B cell (primary cell): ENCODE measurements around the gene PRKAG2. TPM values are rescaled to one million over a fixed set of nuclear protein-coding genes. Genes with fewer than 3 reads are reported as not detected.

Source experiments
- ATAC-seq: fragments of 200-7000 bp; cut with Tn5 transposase; one replicate; pipeline ENCODE4 v1.10.0; 2021; ENCODE audit warnings: low read depth, mild to moderate bottlenecking, moderate number of reproducible peaks, moderate library complexity
- CTCF ChIA-PET: fragments of 350-600 bp; sonication (Branson Sonifier 250); formaldehyde crosslinking; loops from one replicate; lab custom pipeline; 2021; ENCODE audit warnings: antibody characterized with exemption, inconsistent platforms; lab: Charles Lee
- POLR2A ChIA-PET: fragments of 350-600 bp; sonication (Branson Sonifier 250); formaldehyde crosslinking; loops from one replicate; lab custom pipeline; 2021; ENCODE audit warnings: antibody characterized with exemption; lab: Charles Lee
- DNase-seq: peaks from one replicate; pipeline ENCODE4 v3.0.0; 2013
- H2AFZ ChIP-seq: 2 replicates; pipeline ENCODE4 v1.6.1; 2012; ENCODE audit warnings: mild to moderate bottlenecking, low read depth, low read length; ENCODE audit not compliant: insufficient read depth, poor library complexity, severe bottlenecking
- H3K27ac ChIP-seq, 2 donors: 1 replicate in 1 of 2; 2 replicates in 1 of 2; pipeline ENCODE4 v1.5.1; 2012 to 2013; ENCODE audit warnings: low read length in 2 of 2, mild to moderate bottlenecking in 2 of 2, moderate library complexity in 1 of 2
- H3K27me3 ChIP-seq, 4 experiments: fragments of 200-600 bp in 1 of 4; sonication (generic) in 1 of 4; replicated peaks in 1 of 4; 1 replicate in 2 of 4; 2 replicates in 2 of 4; pipeline versions ENCODE4 v1.6.1 to v1.7.0; 2013 to 2016; ENCODE audit warnings: low read length in 3 of 4, mild to moderate bottlenecking in 2 of 4, mixed read lengths in 1 of 4, moderate library complexity in 1 of 4; ENCODE audit not compliant: insufficient read depth in 4 of 4, control insufficient read depth in 3 of 4; ENCODE audit errors: control extremely low read depth in 1 of 4
- H3K36me3 ChIP-seq, 2 experiments: replicated peaks in 1 of 2; 1 replicate in 1 of 2; 2 replicates in 1 of 2; pipeline versions ENCODE4 v1.6.1 to v1.7.1; 2013; ENCODE audit warnings: low read length in 1 of 2; ENCODE audit not compliant: insufficient read depth in 2 of 2, control insufficient read depth in 1 of 2; ENCODE audit errors: control extremely low read depth in 1 of 2, extremely low read depth in 1 of 2
- H3K4me1 ChIP-seq, 2 donors: fragments of 200-600 bp in 1 of 2; sonication (generic) in 1 of 2; 1 replicate in 1 of 2; 2 replicates in 1 of 2; pipeline versions ENCODE4 v1.5.1 to v1.6.1; 2013 to 2017; ENCODE audit warnings: low read length in 2 of 2; ENCODE audit not compliant: control insufficient read depth in 2 of 2, insufficient read depth in 2 of 2
- H3K4me2 ChIP-seq: replicated peaks from 2 replicates; pipeline ENCODE3; 2012; ENCODE audit warnings: mild to moderate bottlenecking, low read depth, low read length; ENCODE audit not compliant: poor library complexity, severe bottlenecking
- H3K4me3 ChIP-seq, 5 experiments: fragments of 200-600 bp in 1 of 5; sonication (generic) in 1 of 5; 1 replicate in 3 of 5; 2 replicates in 2 of 5; pipeline versions ENCODE4 v1.5.1 to v1.7.0; 2011 to 2016; ENCODE audit warnings: low read length in 4 of 5, mild to moderate bottlenecking in 4 of 5, low read depth in 2 of 5, control low read depth in 1 of 5, moderate library complexity in 1 of 5; ENCODE audit not compliant: insufficient read depth in 1 of 5; ENCODE audit errors: control extremely low read depth in 1 of 5, extremely low read depth in 1 of 5
- H3K79me2 ChIP-seq: fragments of 200-600 bp; sonication (generic); one replicate; pipeline ENCODE4 v1.6.0; 2016; ENCODE audit warnings: low read length; ENCODE audit not compliant: control insufficient read depth, insufficient read depth
- H3K9ac ChIP-seq: fragments of 200-600 bp; sonication (generic); 2 replicates; pipeline ENCODE4 v1.6.1; 2017; ENCODE audit warnings: mild to moderate bottlenecking, low read length, moderate library complexity
- H3K9me3 ChIP-seq, 3 donors: one replicate each; pipeline versions ENCODE4 v1.6.1 to v1.7.1; 2013; ENCODE audit warnings: low read length in 2 of 3; ENCODE audit not compliant: control insufficient read depth in 2 of 3, insufficient read depth in 1 of 3; ENCODE audit errors: control extremely low read depth in 1 of 3
- H4K20me1 ChIP-seq: 2 replicates; pipeline ENCODE4 v1.6.0; 2012; ENCODE audit warnings: mild to moderate bottlenecking, low read length; ENCODE audit not compliant: insufficient read depth, control insufficient read depth, poor library complexity, severe bottlenecking
- H3K27ac Mint-ChIP-seq: one replicate; pipeline ENCODE4 v1.8.0; 2021; ENCODE audit warnings: mixed read lengths
- H3K27me3 Mint-ChIP-seq: one replicate; pipeline ENCODE4 v1.8.0; 2021; ENCODE audit warnings: mixed read lengths
- H3K4me1 Mint-ChIP-seq: one replicate; pipeline ENCODE4 v1.8.0; 2021; ENCODE audit warnings: mixed read lengths
- H3K4me3 Mint-ChIP-seq: one replicate; pipeline ENCODE4 v1.8.0; 2021; ENCODE audit warnings: mixed read lengths
- H3K9me3 Mint-ChIP-seq: one replicate; pipeline ENCODE4 v1.8.0; 2022; ENCODE audit warnings: mixed read lengths; ENCODE audit not compliant: insufficient read depth
- CTCF ChIP-seq: fragments of 200-600 bp; IDR thresholded peaks from one replicate; pipeline ENCODE4 v1.8.0; 2022; ENCODE audit warnings: antibody characterized with exemption, mild to moderate bottlenecking
- EZH2 ChIP-seq: IDR thresholded peaks from 2 replicates; pipeline ENCODE4 v1.6.1; 2012; ENCODE audit warnings: borderline replicate concordance, low read depth, mild to moderate bottlenecking, moderate library complexity, low read length; ENCODE audit not compliant: insufficient read depth, poor library complexity, severe bottlenecking
- WGBS: methylation state at CpG from one replicate; pipeline ENCODE4 v1.1.5; 2013; ENCODE audit warnings: missing lambda C conversion rate; ENCODE audit not compliant: insufficient coverage; 5-methylcytosine and 5-hydroxymethylcytosine counted together
- intact Hi-C: fragments of 100-400 bp; cut with micrococcal nuclease; formaldehyde crosslinking; loops from one replicate; pipeline ENCODE4 v1.10.0; 2022
- polyA plus RNA-seq: library from polyadenylated mRNA; depleted of rRNA; stranded (reverse); fragments of >200 nt; gene quantifications from 2 replicates; pipeline ENCODE4 v1.2.3, GENCODE V29; 2012
- total RNA-seq, 2 donors: library from RNA; stranded (reverse); fragments of 120-200 nt in 1 of 2; gene quantifications; 1 replicate in 1 of 2; 2 replicates in 1 of 2; pipeline versions ENCODE4 v1.2.3 to v1.2.4, GENCODE V29; 2013 to 2022

The PRKAG2 gene
- total and polyA plus RNA-seq, 2 donors (not counting 1 experiment from before 2014, with no cell fraction given), result 22.1 to 56.3 TPM

- WGBS, result 96% methylated on average over 4 of the region's 7 CpGs
- H3K27me3 Mint-ChIP-seq, result peaks cover 35% of the 10 kb centered on the region
- CTCF ChIA-PET, result no interaction called here
These were observed 19.6 kb upstream of the PRKAG2 start for GRCh38 chr7:151896486-151896885.

GRCh38 chr7:151896086-151896485, 19.2 kb upstream of the PRKAG2 start:
- no peaks in the 10 kb centered on the region for H4K20me1 ChIP-seq
- no peak for ATAC-seq
- no peaks in the 10 kb centered on the region for H3K9me3 Mint-ChIP-seq

More at GRCh38 chr7:151896486-151896885, 19.6 kb upstream of the PRKAG2 start:
- no peak for ATAC-seq
- no peak overlapping the region for H3K4me2 ChIP-seq
- H3K79me2 ChIP-seq, result no peaks in the 10 kb centered on the region
- no peak overlapping the region for H3K9ac ChIP-seq
- no peak overlapping the region for H3K27ac ChIP-seq
- TF ChIP-seq CTCF (no peak), EZH2 (no peak)
- no peak overlapping the region for H2AFZ ChIP-seq
- no peaks in the 10 kb centered on the region for H3K4me1 ChIP-seq
- Mint-ChIP-seq H3K4me3 (no peak overlapping the region), H3K4me1 (no peaks in the 10 kb centered on the region), H3K9me3 (no peaks in the 10 kb centered on the region), H3K27ac (no peak overlapping the region)
- H4K20me1 ChIP-seq, result no peaks in the 10 kb centered on the region
- intact Hi-C loops, result no loop called here
- peaks cover 0 to 12% (median 0%) of the 10 kb centered on the region in 4 experiments for H3K27me3 ChIP-seq
- H3K9me3 ChIP-seq, result no peaks in the 10 kb centered on the region
- H3K36me3 ChIP-seq, result no peaks in the 10 kb centered on the region
- no peak for DNase-seq
- POLR2A ChIA-PET, result no interaction called here
- H3K4me3 ChIP-seq, result no peak overlapping the region

More at GRCh38 chr7:151896086-151896485, 19.2 kb upstream of the PRKAG2 start:
- H3K27ac Mint-ChIP-seq, result no peak overlapping the region
- peaks cover 0 to 12% (median 0%) of the 10 kb centered on the region in 4 experiments for H3K27me3 ChIP-seq
- no peak overlapping the region for H3K9ac ChIP-seq
- H3K4me1 Mint-ChIP-seq, result no peaks in the 10 kb centered on the region
- CTCF ChIA-PET, result no interaction called here
- no peak overlapping the region for H3K4me3 ChIP-seq
- H3K4me3 Mint-ChIP-seq, result no peak overlapping the region
- H3K4me2 ChIP-seq, result no peak overlapping the region
- H3K36me3 ChIP-seq, result no peaks in the 10 kb centered on the region
- H3K9me3 ChIP-seq, result no peaks in the 10 kb centered on the region
- no peak for DNase-seq
- POLR2A ChIA-PET, result no interaction called here
- H3K4me1 ChIP-seq, result no peaks in the 10 kb centered on the region
- no peak overlapping the region for H2AFZ ChIP-seq
- no peak for TF ChIP-seq CTCF
- TF ChIP-seq EZH2, result no peak
- peaks cover 35% of the 10 kb centered on the region for H3K27me3 Mint-ChIP-seq
- 95% methylated on average over 4 of the region's 4 CpGs for WGBS
- intact Hi-C loops, result no loop called here
- no peak overlapping the region for H3K27ac ChIP-seq
- H3K79me2 ChIP-seq, result no peaks in the 10 kb centered on the region
